ENCODE measurements around the gene GALNT18.

GRCh38 chr11:11505190-11505589, 116.6 kb downstream of the GALNT18 start:
- TF ChIP-seq CTCF (IDR thresholded peaks at IDR 0.05; ENCODE audit: extremely low read depth in 1 of 2, insufficient read depth in 1 of 2, low read depth in 1 of 2, low read length in 2 of 2) (no peak), MAX (IDR thresholded peaks at IDR 0.05; ENCODE audit: insufficient read depth, insufficient read length) (no peak), POLR2A (IDR thresholded peaks at IDR 0.05; ENCODE audit: low read depth, low read length) (no peak), EZH2 (IDR thresholded peaks at IDR 0.05; ENCODE audit: borderline replicate concordance, low read depth, low read length, severe bottlenecking) (no peak), POLR2AphosphoS5 (IDR thresholded peaks at IDR 0.05; ENCODE audit: insufficient read depth, low read depth, low read length) (no peak), FOS (IDR thresholded peaks at IDR 0.05; ENCODE audit: borderline replicate concordance, insufficient read depth, low read length) (no peak), MYC (IDR thresholded peaks at IDR 0.05; ENCODE audit: low read depth, low read length) (no peak)

All from endothelial cell of umbilical vein (primary cell).